ENCODE measurements around the gene CFAP251.
"Not testable (repeated sequence)": the region's sequence is repeated elsewhere in the genome, so short reads cannot be mapped to it uniquely, and the experiment has no call there.

The CFAP251 gene

GRCh38 chr12:121980191-121980891 is 61.9 kb downstream of the CFAP251 start:
- DNase-seq, result no peak

- DNase-seq, result no peak
These were observed 62.5 kb downstream of the CFAP251 start for GRCh38 chr12:121980892-121981272.

- DNase-seq, result no peak
These were observed 63.1 kb downstream of the CFAP251 start for GRCh38 chr12:121981456-121981855.

- no peak for DNase-seq
These were observed 64.6 kb downstream of the CFAP251 start for GRCh38 chr12:121982950-121983349.

GRCh38 chr12:121983536-121984210 is 65.3 kb downstream of the CFAP251 start:
- DNase-seq, result no peak

GRCh38 chr12:121986489-121987245 is 68.3 kb downstream of the CFAP251 start:
- no peak for DNase-seq

- not testable (repeated sequence) for DNase-seq
These were observed 70.1 kb downstream of the CFAP251 start for GRCh38 chr12:121988519-121988918.

GRCh38 chr12:121989276-121990113 is 71.1 kb downstream of the CFAP251 start:
- peak; percentile 44 for DNase-seq

GRCh38 chr12:121990114-121990647 is 71.8 kb downstream of the CFAP251 start:
- no peak for DNase-seq

- no peak for DNase-seq
These were observed 72.6 kb downstream of the CFAP251 start for GRCh38 chr12:121990692-121991603.

- no peak for DNase-seq
These were observed 73.9 kb downstream of the CFAP251 start for GRCh38 chr12:121992059-121992879.

GRCh38 chr12:121996050-121996944 is 77.9 kb downstream of the CFAP251 start:
- DNase-seq, result no peak

GRCh38 chr12:121996945-121997612 is 78.7 kb downstream of the CFAP251 start:
- DNase-seq, result no peak

- peak; percentile 81 for DNase-seq
These were observed 83.2 kb downstream of the CFAP251 start for GRCh38 chr12:122001466-122002209.

GRCh38 chr12:122003651-122004611 is 85.5 kb downstream of the CFAP251 start:
- no peak for DNase-seq

- DNase-seq, result no peak
These were observed 86.3 kb downstream of the CFAP251 start for GRCh38 chr12:122004633-122005071.

GRCh38 chr12:122005252-122005776 is 86.9 kb downstream of the CFAP251 start:
- DNase-seq, result no peak

Data from NCI-H1105 treated with DMSO at 0.1 percent for 48 hours (cell line).